Mesendoderm (in vitro differentiated cells): ENCODE data around the gene C20orf173.
"Not testable (repeated sequence)": the region's sequence is repeated elsewhere in the genome, so short reads cannot be mapped to it uniquely, and the experiment has no call there.

ENCODE experiments used
- DNase-seq: peaks from one replicate; pipeline ENCODE4 v3.0.0; 2013
- H2AK5ac ChIP-seq: 2 replicates; pipeline ENCODE4 v1.6.1; 2013; ENCODE audit warnings: low read length, inconsistent platforms
- H2BK120ac ChIP-seq: 2 replicates; pipeline ENCODE4 v1.6.1; 2013; ENCODE audit warnings: low read depth, mild to moderate bottlenecking, low read length, moderate library complexity, mixed read lengths
- H2BK15ac ChIP-seq: replicated peaks from 2 replicates; pipeline ENCODE4 v1.6.1; 2013; ENCODE audit warnings: low read depth, mild to moderate bottlenecking, moderate library complexity
- H2BK5ac ChIP-seq: 2 replicates; pipeline ENCODE4 v1.6.1; 2013; ENCODE audit warnings: low read length, inconsistent platforms
- H3K18ac ChIP-seq: 2 replicates; pipeline ENCODE4 v1.6.1; 2013; ENCODE audit warnings: mild to moderate bottlenecking, low read length, mixed read lengths
- H3K23ac ChIP-seq: one replicate; pipeline ENCODE4 v1.6.1; 2013; ENCODE audit warnings: low read length
- H3K27ac ChIP-seq: 2 replicates; pipeline ENCODE4 v1.5.1; 2013; ENCODE audit warnings: low read depth, mild to moderate bottlenecking, inconsistent platforms, low read length, moderate library complexity
- H3K27me3 ChIP-seq: 2 replicates; pipeline ENCODE4 v1.6.1; 2013; ENCODE audit warnings: low read length, control low read depth, mild to moderate bottlenecking, inconsistent platforms; ENCODE audit not compliant: insufficient read depth, poor library complexity
- H3K36me3 ChIP-seq: 2 replicates; pipeline ENCODE4 v1.6.1; 2013; ENCODE audit warnings: low read length, inconsistent platforms; ENCODE audit not compliant: control insufficient read depth, insufficient read depth
- H3K4ac ChIP-seq: one replicate; pipeline ENCODE4 v1.6.1; 2013; ENCODE audit warnings: low read depth, mild to moderate bottlenecking, low read length, moderate library complexity
- H3K4me1 ChIP-seq: 2 replicates; pipeline ENCODE4 v1.6.1; 2013; ENCODE audit warnings: low read depth, low read length, inconsistent platforms; ENCODE audit not compliant: control insufficient read depth
- H3K4me2 ChIP-seq: 2 replicates; pipeline ENCODE4 v1.6.1; 2013; ENCODE audit warnings: low read length
- H3K4me3 ChIP-seq: 2 replicates; pipeline ENCODE4 v1.5.1; 2013; ENCODE audit warnings: mild to moderate bottlenecking, low read length
- H3K56ac ChIP-seq: one replicate; pipeline ENCODE4 v1.6.1; 2013; ENCODE audit warnings: low read length
- H3K79me1 ChIP-seq: 2 replicates; pipeline ENCODE4 v1.6.1; 2013; ENCODE audit warnings: low read length, inconsistent platforms
- H3K79me2 ChIP-seq: 2 replicates; pipeline ENCODE4 v1.6.1; 2013; ENCODE audit warnings: mild to moderate bottlenecking, low read length; ENCODE audit not compliant: control insufficient read depth, insufficient read depth
- H3K9ac ChIP-seq: 2 replicates; pipeline ENCODE4 v1.6.1; 2013; ENCODE audit warnings: low read length, inconsistent platforms
- H4K5ac ChIP-seq: one replicate; pipeline ENCODE4 v1.6.1; 2013; ENCODE audit warnings: low read length
- H4K8ac ChIP-seq: one replicate; pipeline ENCODE4 v1.6.1; 2013; ENCODE audit warnings: low read depth, mild to moderate bottlenecking, control low read depth, low read length, moderate library complexity
- WGBS: extraction: QIAGEN DNeasy Blood & Tissue Kit; methylation state at CpG from one replicate; pipeline ENCODE4 v1.1.7; 2013; ENCODE audit warnings: low lambda C conversion rate, missing lambda C conversion rate; ENCODE audit not compliant: insufficient coverage; ENCODE audit errors: extremely low coverage; 5-methylcytosine and 5-hydroxymethylcytosine counted together

C20orf173 gene

DNA sequence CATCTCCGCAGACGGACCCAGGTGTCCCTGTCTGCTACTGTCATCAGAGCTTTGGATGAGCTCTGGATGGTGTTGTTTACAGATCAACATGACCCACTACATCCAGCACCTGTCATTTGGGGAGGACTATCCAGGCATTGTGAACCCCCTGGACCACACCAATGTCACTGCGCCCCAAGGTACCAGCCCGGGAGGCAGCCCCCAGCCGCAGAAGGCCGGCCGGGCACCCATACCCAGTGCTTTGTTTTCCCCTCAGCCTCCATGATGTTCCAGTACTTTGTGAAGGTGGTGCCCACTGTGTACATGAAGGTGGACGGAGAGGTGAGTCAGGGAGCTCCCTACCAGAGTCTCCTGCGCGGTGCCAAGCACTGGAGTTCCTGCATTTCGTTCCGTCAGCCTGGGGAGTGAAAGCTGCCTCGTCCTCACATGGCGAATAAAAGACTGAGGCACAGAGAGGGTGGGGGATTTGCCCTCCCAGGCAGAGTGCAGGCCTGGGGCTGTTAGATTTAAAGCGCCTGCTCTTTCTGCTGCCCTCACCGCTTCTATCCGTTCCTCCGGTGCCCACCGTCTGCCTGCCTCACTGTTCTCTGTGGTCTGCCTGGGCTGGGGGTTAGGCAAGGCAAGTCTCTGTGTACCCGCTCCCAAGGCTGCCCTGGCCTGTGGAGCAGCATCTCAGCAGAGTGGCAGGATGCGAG lies 26.6 kb upstream of the C20orf173 start:
- H3K4me1 ChIP-seq, result no peaks in the 10 kb centered on the region
- H3K18ac ChIP-seq, result no peak overlapping the region
- no peak overlapping the region for H3K27ac ChIP-seq
- H3K79me1 ChIP-seq, result no peaks in the 10 kb centered on the region
- no peaks in the 10 kb centered on the region for H3K27me3 ChIP-seq
- no peak overlapping the region for H2BK5ac ChIP-seq
- no CpG with 5 or more reads among the region's 21 CpGs for WGBS
- H3K4me2 ChIP-seq, result no peak overlapping the region
- no peaks in the 10 kb centered on the region for H3K79me2 ChIP-seq
- no peak overlapping the region for H4K8ac ChIP-seq
- H3K36me3 ChIP-seq, result peaks cover 15% of the 10 kb centered on the region
- no peak overlapping the region for H4K5ac ChIP-seq
- DNase-seq, result no peak
- no peak overlapping the region for H2AK5ac ChIP-seq
- no peak overlapping the region for H2BK120ac ChIP-seq
- no peak overlapping the region for H2BK15ac ChIP-seq
- H3K4ac ChIP-seq, result no peak overlapping the region
- H3K4me3 ChIP-seq, result no peak overlapping the region
- no peak overlapping the region for H3K56ac ChIP-seq
- no peak overlapping the region for H3K9ac ChIP-seq
- H3K23ac ChIP-seq, result no peak overlapping the region

DNA sequence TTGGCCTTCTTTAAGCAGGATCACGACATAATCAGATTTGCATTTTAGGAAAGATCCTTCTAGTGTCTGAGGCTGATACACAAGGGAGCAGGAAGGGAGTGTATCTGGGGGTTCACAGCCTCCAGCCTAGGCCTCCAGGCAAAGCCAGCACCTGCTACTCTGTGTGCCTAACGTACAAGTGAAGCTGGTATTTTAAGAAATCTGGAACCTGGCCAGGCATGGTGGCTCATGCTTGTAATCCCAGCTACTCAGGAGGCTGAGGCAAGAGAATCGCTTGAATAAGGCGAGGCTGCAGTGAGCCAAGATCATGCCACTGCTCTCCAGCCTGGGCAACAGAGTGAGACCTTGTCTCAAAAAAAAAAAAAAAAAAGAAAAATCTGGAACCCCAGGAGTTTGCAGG lies 26.0 kb upstream of the C20orf173 start:
- not testable (repeated sequence) for H3K79me1 ChIP-seq, H3K27ac ChIP-seq, H2AK5ac ChIP-seq, DNase-seq, H3K4me3 ChIP-seq, H4K8ac ChIP-seq, H2BK15ac ChIP-seq, H3K4me1 ChIP-seq, H3K79me2 ChIP-seq, H3K23ac ChIP-seq, H3K9ac ChIP-seq, H3K18ac ChIP-seq, H2BK5ac ChIP-seq, H2BK120ac ChIP-seq, H3K4me2 ChIP-seq, H4K5ac ChIP-seq, H3K4ac ChIP-seq, H3K56ac ChIP-seq, H3K27me3 ChIP-seq
- peaks cover 18% of the 10 kb centered on the region for H3K36me3 ChIP-seq
- no CpG with 5 or more reads among the region's 4 CpGs for WGBS

DNA sequence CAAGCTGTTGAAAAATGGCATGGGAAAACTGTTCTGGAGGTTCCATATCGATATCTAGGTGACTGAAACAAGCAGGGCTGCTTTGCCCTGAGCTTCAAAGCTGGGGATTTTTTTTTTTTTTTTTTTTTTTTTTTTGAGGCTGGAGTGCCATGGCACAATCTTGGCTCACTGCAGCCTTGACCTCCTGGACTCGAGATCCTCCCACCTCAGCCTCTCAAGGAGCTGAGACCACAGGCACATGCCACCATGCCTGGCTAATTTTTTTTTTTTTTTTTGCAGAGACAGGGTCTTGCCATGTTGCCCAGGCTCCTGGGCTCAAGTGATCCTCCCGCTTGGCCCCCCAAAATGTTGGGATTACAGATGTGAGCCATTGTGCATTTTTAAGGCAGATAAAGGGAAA lies 23.5 kb upstream of the C20orf173 start:
- no peak overlapping the region for H3K18ac ChIP-seq
- H4K8ac ChIP-seq, result no peak overlapping the region
- no peaks in the 10 kb centered on the region for H3K79me2 ChIP-seq
- H2BK5ac ChIP-seq, result no peak overlapping the region
- no peak overlapping the region for H3K56ac ChIP-seq
- H3K23ac ChIP-seq, result no peak overlapping the region
- no CpG with 5 or more reads among the region's 3 CpGs for WGBS
- H3K27ac ChIP-seq, result no peak overlapping the region
- no peak overlapping the region for H2BK120ac ChIP-seq
- H3K9ac ChIP-seq, result no peak overlapping the region
- no peak overlapping the region for H2AK5ac ChIP-seq
- H3K36me3 ChIP-seq, result peaks cover 23% of the 10 kb centered on the region
- no peaks in the 10 kb centered on the region for H3K79me1 ChIP-seq
- H3K4ac ChIP-seq, result no peak overlapping the region
- no peaks in the 10 kb centered on the region for H3K27me3 ChIP-seq
- DNase-seq, result no peak
- H2BK15ac ChIP-seq, result no peak overlapping the region
- no peak overlapping the region for H4K5ac ChIP-seq
- H3K4me1 ChIP-seq, result no peaks in the 10 kb centered on the region
- H3K4me2 ChIP-seq, result no peak overlapping the region
- no peak overlapping the region for H3K4me3 ChIP-seq

DNA sequence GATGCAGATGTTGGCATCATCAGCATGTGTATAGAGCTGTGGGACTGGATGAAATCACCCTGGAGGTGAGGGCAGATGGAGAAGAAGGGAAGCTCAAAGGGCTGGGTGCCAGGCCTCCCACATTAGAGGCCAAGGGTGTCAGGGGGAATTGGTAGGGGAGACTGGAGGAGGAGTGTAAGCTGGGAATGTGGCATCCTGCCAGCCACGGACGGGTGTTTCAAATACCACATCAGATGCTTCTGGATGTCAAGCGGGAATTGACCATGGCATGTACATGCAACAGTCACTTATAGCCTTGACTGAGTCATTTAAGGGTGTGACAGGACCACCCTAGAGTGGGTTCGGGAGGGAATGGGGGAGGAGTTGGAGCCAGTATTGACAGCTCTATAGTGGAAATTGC lies 22.1 kb upstream of the C20orf173 start:
- no peaks in the 10 kb centered on the region for H3K27me3 ChIP-seq
- no peak overlapping the region for H2BK5ac ChIP-seq
- DNase-seq, result no peak
- no peak overlapping the region for H4K5ac ChIP-seq
- H2AK5ac ChIP-seq, result no peak overlapping the region
- H2BK120ac ChIP-seq, result no peak overlapping the region
- H3K4ac ChIP-seq, result no peak overlapping the region
- no peak overlapping the region for H4K8ac ChIP-seq
- no peak overlapping the region for H3K9ac ChIP-seq
- WGBS, result no CpG with 5 or more reads among the region's 4 CpGs
- H3K36me3 ChIP-seq, result peaks cover 21% of the 10 kb centered on the region
- no peak overlapping the region for H3K27ac ChIP-seq
- H3K23ac ChIP-seq, result no peak overlapping the region
- no peaks in the 10 kb centered on the region for H3K79me1 ChIP-seq
- H3K4me2 ChIP-seq, result no peak overlapping the region
- no peak overlapping the region for H3K4me3 ChIP-seq
- H3K4me1 ChIP-seq, result no peaks in the 10 kb centered on the region
- H3K79me2 ChIP-seq, result no peaks in the 10 kb centered on the region
- H3K18ac ChIP-seq, result no peak overlapping the region
- no peak overlapping the region for H3K56ac ChIP-seq
- H2BK15ac ChIP-seq, result no peak overlapping the region

DNA sequence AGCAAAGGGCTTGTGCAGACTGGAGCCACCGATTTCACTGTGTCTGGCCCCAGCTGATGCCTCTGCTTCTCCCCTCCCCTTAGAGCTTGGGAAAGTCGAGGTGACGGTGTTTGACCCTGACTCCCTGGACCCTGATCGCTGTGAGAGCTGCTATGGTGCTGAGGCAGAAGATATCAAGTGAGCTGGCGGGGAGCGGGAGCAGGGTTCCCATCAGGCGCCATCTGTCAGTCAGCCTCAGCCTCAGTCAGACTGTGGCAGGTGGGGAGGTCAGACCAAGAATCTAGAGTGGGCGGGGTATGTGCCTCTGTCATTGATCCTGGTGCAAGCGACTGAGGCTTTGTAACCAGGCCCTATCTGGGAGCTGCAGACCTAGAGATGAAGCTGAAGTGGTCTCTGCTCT lies 17.9 kb upstream of the C20orf173 start:
- Histone ChIP-seq H3K27ac (no peak overlapping the region), H3K4me1 (no peaks in the 10 kb centered on the region), H2BK15ac (no peak overlapping the region), H4K5ac (no peak overlapping the region), H3K4me2 (no peak overlapping the region), H3K79me1 (peaks cover 3% of the 10 kb centered on the region), H3K56ac (no peak overlapping the region), H3K23ac (no peak overlapping the region), H3K79me2 (no peaks in the 10 kb centered on the region), H3K18ac (no peak overlapping the region), H2BK120ac (no peak overlapping the region), H4K8ac (no peak overlapping the region), H3K9ac (no peak overlapping the region), H3K27me3 (no peaks in the 10 kb centered on the region), H2BK5ac (no peak overlapping the region), H3K4me3 (no peak overlapping the region), H2AK5ac (no peak overlapping the region), H3K36me3 (peaks cover 14% of the 10 kb centered on the region), H3K4ac (no peak overlapping the region)
- WGBS, result no CpG with 5 or more reads among the region's 9 CpGs
- no peak for DNase-seq

DNA sequence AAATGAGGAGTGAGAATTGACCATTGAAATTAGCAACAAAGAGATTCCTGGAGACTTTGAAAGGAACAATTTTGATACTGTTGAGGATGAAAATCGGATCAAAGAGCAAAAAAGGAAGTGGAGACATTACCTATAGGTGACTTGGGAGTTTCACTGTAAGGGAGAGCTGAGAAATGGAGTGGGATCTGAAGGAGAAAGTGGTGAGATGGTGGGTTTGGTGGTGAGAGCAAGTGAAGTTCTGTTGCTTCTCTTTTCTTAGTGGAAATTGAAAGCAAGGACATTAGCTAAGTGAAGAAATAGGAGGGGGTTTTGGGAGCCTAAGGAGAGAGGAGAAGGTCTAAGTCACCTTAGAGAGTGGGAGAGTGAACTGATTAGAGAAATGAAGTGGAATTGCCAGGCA lies 16.7 kb upstream of the C20orf173 start:
- peaks cover 3% of the 10 kb centered on the region for H3K79me1 ChIP-seq
- no peak overlapping the region for H3K18ac ChIP-seq
- no peaks in the 10 kb centered on the region for H3K79me2 ChIP-seq
- no peak overlapping the region for H3K4ac ChIP-seq
- H3K36me3 ChIP-seq, result peaks cover 9% of the 10 kb centered on the region
- WGBS, result no CpG with 5 or more reads among the region's 1 CpG
- no peak overlapping the region for H2AK5ac ChIP-seq
- H3K9ac ChIP-seq, result no peak overlapping the region
- H3K4me1 ChIP-seq, result peaks cover 3% of the 10 kb centered on the region
- no peak for DNase-seq
- no peak overlapping the region for H2BK5ac ChIP-seq
- no peaks in the 10 kb centered on the region for H3K27me3 ChIP-seq
- H3K23ac ChIP-seq, result no peak overlapping the region
- no peak overlapping the region for H3K27ac ChIP-seq
- no peak overlapping the region for H2BK15ac ChIP-seq
- no peak overlapping the region for H3K56ac ChIP-seq
- no peak overlapping the region for H3K4me3 ChIP-seq
- no peak overlapping the region for H3K4me2 ChIP-seq
- H4K5ac ChIP-seq, result no peak overlapping the region
- no peak overlapping the region for H4K8ac ChIP-seq
- H2BK120ac ChIP-seq, result no peak overlapping the region
